AG09309 (cell line): ENCODE data around the gene FMN2.
A peak's percentile ranks its signal among the peaks of the same experiment; 100 is the strongest.
"Not testable (repeated sequence)": the region's sequence is repeated elsewhere in the genome, so short reads cannot be mapped to it uniquely, and the experiment has no call there.

Experiments
- DNase-seq: peaks from one replicate; pipeline ENCODE4 v3.0.0-alpha.2; 2010; ENCODE audit warnings: low read depth
- H3K4me3 ChIP-seq: 2 replicates; pipeline ENCODE4 v1.5.1; 2011; ENCODE audit warnings: mild to moderate bottlenecking, low read depth, low read length, moderate library complexity; ENCODE audit not compliant: control insufficient read depth
- CTCF ChIP-seq: IDR thresholded peaks from 2 replicates; pipeline ENCODE4 v1.5.1; 2011; ENCODE audit warnings: mild to moderate bottlenecking, low read depth, low read length, inconsistent platforms; ENCODE audit not compliant: insufficient read depth, control insufficient read depth; ENCODE audit errors: missing control alignments

FMN2 gene

GRCh38 chr1:240404286-240404685 is 312.6 kb downstream of the FMN2 start:
- no peak for DNase-seq
- no peak for TF ChIP-seq CTCF
- no peak overlapping the region for H3K4me3 ChIP-seq

- no peak for DNase-seq
- no peak overlapping the region for H3K4me3 ChIP-seq
- TF ChIP-seq CTCF, result no peak
These were observed 314.1 kb downstream of the FMN2 start for GRCh38 chr1:240405751-240406150.

- no peak for TF ChIP-seq CTCF
- no peak for DNase-seq
- H3K4me3 ChIP-seq, result no peak overlapping the region
These were observed 315.7 kb downstream of the FMN2 start for GRCh38 chr1:240407407-240407806.

- TF ChIP-seq CTCF, result no peak
- DNase-seq, result no peak
- H3K4me3 ChIP-seq, result no peak overlapping the region
These were observed 317.9 kb downstream of the FMN2 start for GRCh38 chr1:240409615-240410014.

- no peak overlapping the region for H3K4me3 ChIP-seq
- peak; percentile 90 for DNase-seq
- TF ChIP-seq CTCF, result no peak
These were observed 322.0 kb downstream of the FMN2 start for GRCh38 chr1:240413732-240414131.

- no peak for TF ChIP-seq CTCF
- no peak overlapping the region for H3K4me3 ChIP-seq
- peak; percentile 86 for DNase-seq
These were observed 322.6 kb downstream of the FMN2 start for GRCh38 chr1:240414237-240414636.

- not testable (repeated sequence) for DNase-seq, H3K4me3 ChIP-seq
These were observed 323.3 kb downstream of the FMN2 start for GRCh38 chr1:240415011-240415410.
